Measurements from ENCODE around the gene LARP6. TPM values are rescaled to one million over a fixed set of nuclear protein-coding genes. Genes with fewer than 3 reads are reported as not detected.
"Not testable (repeated sequence)": the region's sequence is repeated elsewhere in the genome, so short reads cannot be mapped to it uniquely, and the experiment has no call there.

The LARP6 gene
- 43.6 and 45.0 TPM in 2 replicates for total RNA-seq (2014; rRNA removed)
- 71.7 TPM for polyA plus RNA-seq (2012)

DNA sequence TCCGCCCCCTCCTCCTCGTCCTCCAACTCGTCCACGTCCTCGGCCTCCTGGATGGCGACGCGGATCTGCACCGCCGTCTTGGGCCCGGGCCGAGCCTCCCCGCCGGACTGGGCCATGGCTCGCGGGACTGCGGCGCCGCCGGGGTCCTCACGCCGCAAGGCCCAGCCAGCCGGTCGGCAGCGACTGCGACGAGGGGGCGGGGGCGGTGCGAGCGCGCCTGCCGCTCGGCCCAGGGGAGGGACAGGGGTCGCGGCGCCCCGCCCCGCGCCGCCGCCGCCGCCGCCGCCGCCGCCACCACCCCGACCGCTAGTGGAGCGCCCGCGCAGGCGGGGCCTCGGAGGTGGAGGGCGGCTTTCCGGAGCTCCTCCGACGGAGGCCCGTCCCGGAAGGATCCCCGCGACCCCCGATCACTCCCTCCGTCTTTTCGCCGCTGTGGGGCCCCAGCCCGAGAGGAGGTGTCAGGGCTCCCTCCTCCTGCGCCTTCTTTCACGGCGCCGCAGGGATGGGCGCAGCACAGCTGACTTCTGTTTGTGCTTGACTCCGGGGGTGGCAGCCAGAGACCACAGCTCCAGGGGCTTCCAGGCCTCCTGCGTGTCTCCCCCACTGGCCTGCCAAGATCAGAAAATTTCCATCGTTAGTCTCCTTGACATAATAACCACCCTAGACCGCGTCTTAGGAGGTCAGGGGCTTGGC lies at the start of gene LARP6:
TSS of gene LARP6 (minus strand) at position 185 of the 693 bp plus-strand sequence. CDS start at position 116, 69 bp downstream.
- DNase-seq (ENCODE audit: low read depth) = no peak

DNA sequence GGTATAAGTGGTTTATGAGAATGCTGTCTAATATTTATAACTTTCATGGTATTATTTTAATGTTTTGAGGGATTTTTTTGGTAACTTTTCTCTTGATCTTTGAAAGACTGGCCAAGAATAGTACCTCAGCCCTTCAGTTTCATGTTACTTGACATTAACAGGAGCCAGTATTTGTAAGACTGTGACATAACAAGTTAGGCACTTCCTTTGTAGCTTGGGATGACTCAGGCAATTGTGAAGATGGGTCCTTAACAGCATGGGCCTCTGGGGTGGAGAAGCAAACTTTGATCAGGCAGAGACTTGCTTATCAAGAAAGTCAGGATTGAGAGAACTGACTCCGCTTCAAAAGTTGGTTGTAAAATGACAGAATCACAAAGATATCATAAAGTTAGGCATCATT lies 48.1 kb upstream of the LARP6 start:
- DNase-seq (ENCODE audit: low read depth) = peak; percentile 78

DNA sequence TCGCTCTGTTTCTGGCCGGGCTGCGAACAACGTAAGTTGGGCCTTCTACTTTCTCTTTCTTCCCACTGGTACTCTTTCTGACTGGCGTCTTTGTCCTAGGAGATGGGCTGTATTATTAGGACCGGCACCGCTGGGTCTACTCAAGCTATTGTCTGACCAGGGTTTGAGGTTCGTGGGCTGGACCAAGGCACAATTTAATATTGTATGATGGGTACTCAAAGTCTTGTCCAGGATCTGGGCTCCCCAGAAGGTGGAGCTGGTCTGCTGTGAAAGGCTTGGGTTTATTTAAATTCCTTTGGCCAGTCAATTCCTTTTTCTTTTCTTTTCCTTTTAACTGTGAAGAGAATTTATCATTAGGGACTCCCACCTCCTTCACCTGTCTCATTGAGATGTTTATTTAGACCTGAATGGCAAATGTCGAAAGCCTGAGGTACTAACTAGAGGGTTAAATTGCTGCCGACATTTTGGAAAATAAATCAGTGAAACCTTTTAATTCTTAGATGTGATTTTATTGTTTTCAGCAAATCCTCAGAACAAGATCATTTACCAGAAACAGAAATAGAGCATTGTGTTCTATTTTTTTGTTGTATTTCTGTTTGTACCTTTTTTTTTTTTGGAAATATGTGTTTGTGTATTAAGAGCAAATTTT lies 39.1 kb upstream of the LARP6 start:
- DNase-seq (ENCODE audit: low read depth) = peak; percentile 67

DNA sequence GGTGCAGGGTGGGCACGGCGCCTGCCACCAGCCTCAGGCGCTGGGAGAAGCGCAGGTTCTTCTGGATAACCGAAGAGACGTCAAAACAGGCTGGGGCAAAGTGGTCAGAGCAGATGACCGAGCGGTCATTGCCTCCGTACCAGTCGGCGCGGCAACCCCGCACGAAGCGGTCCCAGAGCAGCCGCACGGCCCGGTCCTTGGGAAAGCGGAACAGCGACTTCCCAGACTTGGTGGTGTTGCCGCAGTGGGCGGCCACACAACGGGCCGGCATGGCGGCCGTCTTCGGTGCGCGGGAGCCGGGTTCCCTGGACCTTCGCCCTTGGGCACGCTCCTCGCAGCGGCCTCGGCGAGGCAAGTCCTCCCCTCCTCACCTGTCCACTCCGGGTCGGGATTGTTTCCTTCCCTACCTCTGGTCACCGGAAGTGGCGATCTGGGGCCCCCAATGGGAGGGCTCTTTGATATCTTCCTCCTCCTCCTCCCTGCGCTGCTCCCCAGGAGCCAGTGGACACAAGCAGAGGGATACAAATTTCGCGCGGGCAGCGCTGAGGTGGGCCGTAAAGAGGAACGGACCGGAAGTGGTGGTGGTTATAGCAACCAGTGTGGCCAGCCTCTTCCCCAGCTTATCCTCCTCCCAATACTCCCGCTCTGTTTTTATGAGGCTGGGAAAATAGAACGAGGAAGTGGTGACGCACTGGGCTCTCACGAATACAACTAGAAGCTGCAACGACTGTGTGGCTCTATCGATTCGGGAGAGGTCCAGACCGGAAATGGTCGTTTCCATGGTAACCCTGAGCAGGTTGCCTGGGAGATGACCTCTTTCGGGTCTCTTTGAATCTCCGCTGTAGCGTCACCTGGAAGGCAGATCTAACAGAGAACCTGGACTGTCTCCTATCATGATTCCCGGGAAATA lies 38.3 kb upstream of the LARP6 start, which contains the start of the genes LRRC49 and THAP10:
TSS of gene LRRC49 (plus strand) at position 825 of the 910 bp plus-strand sequence. CDS start at position 894, 69 bp downstream.
TSS of gene THAP10 (minus strand) at position 432 of the 910 bp plus-strand sequence. CDS start at position 271, 161 bp downstream.
- DNase-seq (ENCODE audit: low read depth) = peak; percentile 97

DNA sequence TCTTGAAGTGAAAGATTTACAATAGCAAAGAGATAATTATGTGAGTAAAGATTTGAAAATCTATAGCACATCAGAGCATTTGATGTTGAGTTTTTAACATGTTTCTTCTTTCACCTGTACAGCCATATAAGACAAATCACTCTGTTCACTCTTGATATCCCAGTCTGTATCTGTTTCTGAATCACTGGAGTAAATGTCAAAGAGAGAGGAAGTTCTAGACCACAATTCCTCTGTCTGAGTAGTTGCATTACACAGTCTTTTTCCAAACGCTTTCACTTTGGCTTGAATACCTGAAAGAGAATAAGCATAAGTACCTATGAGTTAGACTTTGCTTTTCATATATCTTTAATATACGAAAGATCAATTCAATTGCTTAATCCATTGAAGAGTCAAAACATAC lies 28.4 kb upstream of the LARP6 start:
- DNase-seq (ENCODE audit: low read depth) = no peak

DNA sequence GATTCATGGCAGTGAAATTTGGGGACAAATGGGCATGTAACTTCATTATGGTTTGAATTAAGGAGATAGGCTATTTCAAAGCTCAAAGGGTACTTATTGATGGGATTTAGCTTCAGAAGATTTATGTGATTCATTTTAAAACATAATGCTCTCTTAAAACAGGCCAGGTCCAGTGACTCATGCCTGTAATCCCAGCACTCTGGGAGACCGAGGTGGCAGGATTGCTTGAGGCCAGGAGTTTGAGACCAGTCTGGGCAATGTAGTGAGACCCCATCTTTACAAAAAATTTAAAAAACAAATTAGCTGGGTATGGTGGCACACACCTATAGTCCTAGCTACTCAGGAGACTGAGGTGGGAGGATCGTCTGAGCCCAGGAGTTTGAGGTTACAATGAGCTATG lies 26.8 kb upstream of the LARP6 start:
- DNase-seq (ENCODE audit: low read depth) = peak; percentile 40

DNA sequence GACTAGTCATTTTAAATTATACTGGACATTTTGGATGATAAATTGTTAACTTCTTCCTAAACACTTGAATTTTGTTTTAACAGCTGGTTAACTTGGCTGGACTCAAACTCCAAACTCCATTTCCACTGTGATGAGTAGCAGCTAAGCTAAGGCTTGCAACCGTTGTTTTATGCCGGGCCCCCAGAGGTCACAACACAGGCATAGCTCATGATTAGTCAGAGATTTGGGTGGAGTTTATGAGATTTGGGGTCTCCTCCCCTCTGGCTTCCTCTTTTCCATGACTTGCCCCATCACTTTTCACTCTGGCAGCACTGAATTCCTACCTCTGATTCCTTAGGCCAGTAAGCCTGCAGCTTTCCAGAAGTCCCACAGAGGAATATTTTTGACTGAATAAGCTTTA lies 25.4 kb upstream of the LARP6 start:
- peak; percentile 90 for DNase-seq (ENCODE audit: low read depth)

DNA sequence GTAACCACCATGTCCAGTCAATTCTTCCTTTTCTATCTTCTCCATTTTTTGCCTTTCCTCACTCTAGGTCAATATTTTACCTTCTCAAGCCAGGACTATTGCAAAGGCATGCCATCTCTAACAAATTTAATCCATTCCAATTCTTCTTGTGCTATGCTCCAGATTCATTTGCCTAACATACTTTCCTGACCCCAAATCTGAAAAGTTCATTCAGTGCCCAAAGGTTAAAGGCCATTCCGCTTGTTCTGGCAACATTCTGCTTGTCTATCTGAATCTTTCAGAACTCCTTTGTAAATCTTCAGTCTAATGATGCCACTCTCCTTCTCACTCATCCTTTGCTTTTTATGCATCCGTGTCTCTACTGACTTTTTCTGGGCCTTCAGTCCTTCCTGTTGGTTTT lies 22.7 kb upstream of the LARP6 start:
- no peak for DNase-seq (ENCODE audit: low read depth)

DNA sequence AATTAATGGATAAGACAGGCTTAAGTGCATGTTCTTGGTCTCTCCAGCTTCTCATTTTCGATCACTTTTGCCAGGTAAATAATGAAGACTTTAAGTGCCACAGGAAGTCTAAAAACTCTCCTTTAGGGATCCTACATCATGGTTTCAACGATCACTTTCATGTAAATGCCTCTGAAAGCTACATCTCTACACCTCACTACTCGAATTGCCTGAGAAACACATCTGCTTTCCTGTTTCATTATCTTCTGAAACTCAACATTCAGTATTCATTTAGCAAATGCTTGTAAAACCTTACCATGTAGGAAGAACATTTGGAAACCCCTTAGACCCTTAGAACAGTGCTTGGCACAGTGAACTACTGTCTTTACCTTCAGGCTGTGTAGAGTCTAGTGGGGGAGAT lies 22.1 kb upstream of the LARP6 start:
- no peak for DNase-seq (ENCODE audit: low read depth)

DNA sequence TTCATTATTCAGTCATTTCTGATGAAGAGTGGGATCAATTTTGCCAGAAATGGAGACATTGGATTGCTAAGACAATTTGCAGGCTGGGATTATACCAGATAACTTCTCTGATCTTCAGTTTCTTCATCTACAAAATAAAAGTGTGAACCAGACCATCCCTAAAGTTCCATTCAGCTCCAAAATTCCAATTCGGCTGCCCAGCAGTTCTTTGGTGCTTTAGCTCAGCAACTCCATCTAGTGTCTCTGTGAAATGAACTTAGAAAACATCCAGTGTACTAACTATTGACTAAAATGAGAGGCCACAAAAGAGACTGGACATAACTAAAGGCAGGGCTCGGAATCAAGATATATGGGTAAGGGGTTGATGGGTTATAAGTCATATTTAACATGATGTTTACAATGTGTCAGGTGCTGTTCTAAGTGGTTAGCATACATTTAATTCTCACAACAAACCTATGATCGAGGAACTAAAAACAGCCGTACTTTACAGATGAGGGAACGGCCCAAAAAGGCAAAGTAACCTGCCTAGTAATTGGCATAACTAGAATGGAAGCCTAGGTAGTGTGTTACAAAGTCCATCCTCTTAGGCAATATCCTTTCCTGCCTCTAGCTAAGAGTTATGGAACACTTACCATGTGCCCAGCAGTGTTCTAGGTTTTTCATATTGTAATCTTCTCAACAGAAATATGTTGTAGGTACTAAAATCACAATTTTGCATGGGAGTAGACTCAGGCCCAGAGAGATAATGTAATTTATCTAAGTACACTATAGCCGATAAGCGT lies 21.2 kb upstream of the LARP6 start:
- DNase-seq (ENCODE audit: low read depth) = peak; percentile 54

DNA sequence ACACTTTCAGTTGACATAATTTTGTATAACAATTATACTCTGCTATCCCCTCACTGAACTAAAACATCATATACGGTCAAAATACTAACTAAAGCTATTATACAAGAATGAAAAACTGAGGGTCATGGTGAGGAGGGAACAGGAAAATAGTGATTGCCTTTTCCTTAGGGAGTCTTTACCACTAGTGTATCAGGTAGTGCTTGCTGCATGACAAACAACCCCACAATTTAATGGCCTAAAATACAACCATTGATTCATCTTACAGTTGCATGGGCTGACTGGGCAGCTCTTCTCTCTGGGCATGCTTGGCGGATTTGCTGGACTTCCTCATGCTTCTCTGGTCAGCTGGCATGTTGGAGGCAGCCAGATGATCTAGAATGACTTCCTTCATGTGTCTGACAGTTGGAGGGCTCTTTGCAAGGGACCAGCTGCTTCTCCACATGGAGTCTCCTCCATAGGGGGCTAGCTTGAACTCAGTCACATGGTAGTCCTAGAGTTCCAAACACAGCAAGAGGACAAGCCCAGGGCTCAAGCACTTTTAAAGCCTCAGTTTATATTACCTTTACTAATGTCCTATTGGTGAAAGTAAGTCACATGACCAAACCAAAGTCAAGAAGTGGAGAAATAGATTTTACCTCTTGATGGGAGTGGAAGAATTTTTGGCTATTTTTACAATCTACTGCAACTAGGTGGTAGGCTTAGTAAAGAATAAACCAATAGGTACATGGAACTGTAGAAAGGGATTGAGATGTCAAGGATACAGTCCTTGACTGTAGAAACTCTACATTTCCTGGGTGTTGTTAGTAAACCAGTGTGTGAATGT lies 19.5 kb upstream of the LARP6 start:
- no peak for DNase-seq (ENCODE audit: low read depth)

DNA sequence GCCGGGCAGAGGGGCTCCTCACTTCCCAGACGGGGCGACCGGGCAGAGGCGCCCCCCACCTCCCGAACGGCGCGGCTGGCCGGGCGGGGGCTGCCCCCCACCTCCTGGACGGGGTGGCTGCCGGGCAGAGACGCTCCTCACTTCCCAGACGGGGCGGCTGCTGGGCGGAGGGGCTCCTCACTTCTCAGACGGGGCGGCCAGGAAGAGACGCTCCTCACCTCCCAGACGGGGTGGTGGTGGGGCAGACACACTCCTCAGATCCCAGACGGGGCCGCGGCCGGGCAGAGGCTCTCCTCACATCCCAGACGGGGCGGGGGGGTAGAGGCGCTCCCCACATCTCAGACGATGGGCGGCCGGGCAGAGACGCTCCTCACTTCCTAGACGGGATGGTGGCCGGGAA lies 17.5 kb upstream of the LARP6 start:
- not testable (repeated sequence) for DNase-seq (ENCODE audit: low read depth)

DNA sequence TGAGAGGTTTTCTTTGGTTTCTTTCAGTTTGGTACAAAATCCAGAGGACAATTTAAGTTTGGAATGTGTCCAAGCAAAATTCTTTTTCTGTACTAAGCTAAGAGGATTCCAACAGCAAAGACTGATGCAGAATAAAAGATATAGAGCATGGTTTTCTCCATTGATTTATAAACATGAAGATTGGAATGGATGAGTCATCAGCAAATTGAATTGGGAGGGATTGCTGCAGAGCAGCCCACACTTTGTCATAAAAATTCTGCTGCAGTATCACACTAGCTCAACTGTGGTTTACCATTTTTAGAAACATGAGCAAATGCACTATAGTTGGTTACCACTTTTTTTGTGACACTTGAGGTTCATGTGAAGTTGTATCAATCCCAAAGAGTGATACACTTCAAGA lies 16.1 kb upstream of the LARP6 start:
- peak; percentile 67 for DNase-seq (ENCODE audit: low read depth)

DNA sequence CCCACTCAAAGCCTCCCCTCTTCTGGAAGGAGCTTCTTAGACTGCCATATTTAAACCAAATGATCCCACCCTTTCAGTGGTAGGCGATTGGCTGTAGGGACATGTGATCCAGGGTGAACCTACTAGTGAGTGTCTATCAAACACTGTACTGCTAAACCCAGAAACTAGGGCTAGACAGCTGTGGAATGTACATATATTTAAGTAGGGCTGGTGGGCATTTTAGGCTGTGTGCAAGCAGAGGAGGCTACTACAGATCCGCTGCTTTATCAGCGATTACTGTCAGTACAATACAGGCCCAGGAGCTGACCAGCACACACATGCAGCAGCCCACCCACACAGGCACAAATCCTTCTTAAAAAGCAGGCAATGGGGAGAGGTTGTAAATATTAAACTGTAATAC lies 15.4 kb upstream of the LARP6 start:
- no peak for DNase-seq (ENCODE audit: low read depth)

DNA sequence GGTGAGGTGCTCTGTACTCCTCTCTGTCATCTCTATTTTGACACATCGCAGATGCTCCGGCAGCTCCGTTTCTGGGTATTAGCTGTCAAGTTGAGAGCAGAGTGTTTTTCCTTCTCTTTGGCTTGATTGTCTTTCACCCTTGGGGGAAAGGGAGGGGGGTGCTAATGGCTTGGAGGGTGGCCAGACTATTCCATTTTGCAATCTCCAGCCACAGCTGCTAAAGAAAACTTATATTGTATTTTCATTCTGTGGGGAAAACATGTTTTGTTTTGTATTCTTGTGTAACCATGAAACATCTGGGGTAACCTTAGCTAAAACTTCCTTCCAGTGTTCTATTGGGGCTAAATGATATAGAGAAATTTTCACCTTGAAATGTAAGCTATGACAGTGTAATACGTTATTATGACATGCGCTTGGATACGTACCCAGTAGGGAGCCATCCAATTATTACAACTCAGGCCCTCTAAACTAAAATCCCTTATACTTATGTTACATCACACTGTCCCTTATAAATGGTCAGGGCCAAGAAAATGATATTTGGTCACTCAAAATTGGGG lies 14.0 kb upstream of the LARP6 start:
- DNase-seq (ENCODE audit: low read depth) = peak; percentile 88

DNA sequence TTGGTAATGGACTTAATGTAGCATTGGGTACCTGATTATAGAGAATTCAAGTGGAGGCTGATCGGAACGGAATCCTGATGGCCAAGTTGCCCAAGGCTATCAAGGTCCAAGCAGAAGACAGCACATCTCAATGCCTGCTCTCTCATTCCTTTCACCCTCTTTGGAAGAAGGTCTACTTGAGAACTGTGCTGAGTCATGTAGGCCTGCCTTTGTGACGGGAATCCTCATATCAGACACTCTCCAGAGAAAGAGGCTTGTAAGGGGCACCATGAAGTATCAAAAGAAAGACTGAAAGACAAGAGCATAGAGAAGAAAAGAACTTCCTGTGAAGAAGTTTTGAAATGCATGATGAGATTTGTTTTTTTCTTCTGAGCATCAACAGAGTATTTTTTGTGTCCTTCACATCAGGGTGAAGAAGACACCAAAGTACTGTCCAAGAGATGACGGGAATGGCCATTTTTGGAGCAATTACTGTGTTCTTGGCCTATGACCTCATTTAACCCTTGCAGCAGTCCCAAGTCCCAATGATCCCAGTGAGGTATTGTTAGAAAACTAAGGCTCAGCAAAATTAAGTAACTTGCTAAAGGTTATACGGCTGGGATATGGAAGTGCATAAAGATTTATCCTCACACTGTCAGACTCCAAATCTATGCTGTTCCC lies 13.2 kb upstream of the LARP6 start:
- DNase-seq (ENCODE audit: low read depth) = no peak

DNA sequence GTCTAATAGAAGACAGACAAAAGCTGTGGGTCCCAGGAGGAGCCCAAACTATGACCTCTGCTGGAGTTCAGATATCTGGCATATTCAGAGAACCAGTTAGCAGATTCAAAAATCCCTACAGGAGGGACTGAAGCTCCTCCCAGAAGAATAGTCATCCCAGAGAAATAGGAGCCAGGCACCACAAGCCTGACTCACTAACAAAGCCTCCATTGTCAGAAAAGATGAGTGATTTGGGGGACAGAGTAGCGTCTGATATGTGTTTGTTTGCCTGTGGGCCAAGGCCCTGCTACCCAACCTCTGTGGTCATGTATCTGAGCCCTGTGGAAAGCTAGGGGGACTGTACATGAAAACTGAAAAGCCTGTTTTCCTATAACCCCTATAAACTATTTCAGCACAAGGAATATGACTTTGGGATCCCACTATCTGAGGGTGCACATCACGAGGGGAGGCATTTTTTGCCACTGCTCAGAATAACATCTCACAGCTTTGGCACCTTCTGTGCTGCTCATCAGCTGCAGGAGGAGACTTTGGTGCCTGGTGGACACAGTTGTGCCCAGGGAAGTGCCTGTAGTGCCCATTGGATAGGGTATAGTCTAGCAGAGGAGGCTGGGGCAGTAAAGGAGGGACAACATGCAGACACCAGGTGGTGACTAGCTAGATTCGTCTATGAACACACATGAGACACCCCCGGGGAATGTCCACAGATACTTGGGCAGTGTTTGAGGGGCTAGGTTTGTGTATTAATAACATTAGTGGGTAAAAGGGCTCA lies 9.7 kb upstream of the LARP6 start:
- DNase-seq (ENCODE audit: low read depth) = peak; percentile 96

DNA sequence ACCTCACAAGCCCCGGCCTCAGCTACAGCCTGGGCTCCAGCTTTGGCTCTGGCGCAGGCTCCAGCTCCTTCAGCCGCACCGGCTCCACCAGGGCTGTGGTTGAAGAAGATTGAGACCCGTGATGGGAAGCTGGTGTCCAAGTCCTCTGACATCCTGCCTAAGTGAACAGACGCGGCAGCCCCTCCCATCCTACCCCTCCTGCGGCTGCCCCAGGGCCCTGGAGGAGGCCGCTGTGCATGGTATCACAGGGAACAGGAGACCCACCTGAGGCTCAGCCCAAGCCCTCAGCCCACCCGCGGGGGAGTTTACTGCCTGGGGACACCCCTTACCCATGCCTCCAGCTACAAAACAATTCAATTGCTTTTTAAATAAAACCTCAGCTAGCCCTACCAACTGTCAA lies 6.0 kb upstream of the LARP6 start:
- no peak for DNase-seq (ENCODE audit: low read depth)
